Measurements from ENCODE around the gene PDXK.
"Not testable (repeated sequence)": the region's sequence is repeated elsewhere in the genome, so short reads cannot be mapped to it uniquely, and the experiment has no call there.

PDXK gene

DNA sequence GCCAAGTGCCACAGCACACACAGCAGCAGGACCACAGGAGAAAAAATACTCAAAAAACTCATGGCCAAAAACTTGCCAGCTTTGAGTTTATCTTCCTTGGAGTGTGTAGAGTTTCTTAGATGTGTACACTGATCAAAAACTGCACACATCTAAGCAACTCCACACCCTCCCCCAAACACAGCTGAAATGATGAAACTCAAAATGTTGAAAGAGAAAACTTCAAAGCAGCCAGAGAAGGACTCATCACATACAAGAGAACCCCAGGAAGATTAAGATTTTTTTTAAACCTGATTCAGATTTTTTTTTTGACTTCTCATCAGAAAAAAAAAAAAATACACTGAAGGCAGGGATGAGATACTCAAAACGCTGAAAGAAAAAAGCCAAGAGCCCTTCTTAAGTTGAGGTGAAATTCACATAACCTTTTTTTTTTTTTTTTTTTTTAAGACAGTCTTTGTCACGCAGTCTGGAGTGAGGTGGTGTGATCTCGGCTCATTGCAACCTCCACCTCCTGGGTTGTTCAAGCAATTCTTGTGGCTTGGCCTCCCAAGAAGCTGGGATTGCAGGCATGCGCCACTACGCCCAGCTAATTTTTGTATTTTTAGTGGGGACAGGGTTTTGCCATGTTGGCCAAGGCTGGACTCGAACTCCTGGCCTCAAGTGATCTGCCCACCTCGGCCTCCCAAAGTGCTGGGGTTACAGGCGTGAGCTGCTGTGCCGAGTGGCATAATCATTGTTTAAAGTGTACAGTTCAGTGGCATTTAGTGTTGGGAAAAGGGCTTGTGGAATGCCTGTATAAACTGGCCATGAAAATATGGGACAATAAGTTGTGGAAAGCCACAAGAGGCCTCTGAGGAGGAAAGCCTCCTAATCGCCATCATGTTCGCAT, 20.9 kb upstream of the PDXK start:
- no peak for DNase-seq

DNA sequence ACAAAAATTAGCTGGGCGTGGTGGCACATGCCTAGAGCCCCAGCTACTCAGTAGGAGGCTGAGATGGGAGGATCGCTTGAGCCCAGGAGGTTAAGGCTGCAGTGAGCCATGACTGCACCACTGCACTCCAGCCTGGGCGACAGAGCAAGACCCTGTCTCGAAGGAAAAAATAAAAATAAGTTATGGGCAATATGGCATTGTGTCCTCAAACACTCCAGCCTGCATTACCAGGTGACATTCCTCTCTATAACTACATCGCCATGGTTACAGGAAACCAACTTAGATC, 19.5 kb upstream of the PDXK start:
- DNase-seq = not testable (repeated sequence)

DNA sequence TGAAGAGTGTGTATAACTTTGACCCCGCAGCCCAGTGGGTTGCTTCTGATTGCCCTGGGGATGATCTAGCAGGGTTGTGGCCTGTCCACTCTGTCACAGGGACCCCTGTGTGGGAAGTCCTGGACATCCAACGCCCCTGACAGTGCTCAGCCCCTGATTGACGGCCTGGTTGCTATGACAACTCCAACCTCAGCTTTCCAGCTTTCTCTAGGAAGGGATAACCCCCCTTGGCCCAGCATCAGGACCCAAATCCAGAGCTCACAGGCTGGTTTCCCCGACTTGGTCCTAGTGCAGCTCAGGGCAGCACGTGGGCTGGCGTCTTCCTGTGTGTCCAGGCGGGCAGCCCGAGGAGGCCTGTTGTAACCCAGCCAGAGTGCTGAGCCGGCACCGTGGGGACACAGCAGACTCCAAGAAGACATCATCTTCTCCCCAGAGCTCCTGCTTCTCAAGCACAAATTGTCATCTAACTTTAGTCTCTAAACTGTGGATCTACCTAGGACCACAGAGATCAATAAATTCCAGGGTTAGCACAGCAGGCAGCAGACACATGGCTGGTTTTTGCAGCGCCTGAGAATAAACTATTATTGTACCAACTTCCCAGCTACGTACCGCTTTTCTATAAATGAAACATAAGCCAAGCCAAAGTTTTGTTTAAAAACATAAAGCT, 18.9 kb upstream of the PDXK start:
- DNase-seq = no peak

DNA sequence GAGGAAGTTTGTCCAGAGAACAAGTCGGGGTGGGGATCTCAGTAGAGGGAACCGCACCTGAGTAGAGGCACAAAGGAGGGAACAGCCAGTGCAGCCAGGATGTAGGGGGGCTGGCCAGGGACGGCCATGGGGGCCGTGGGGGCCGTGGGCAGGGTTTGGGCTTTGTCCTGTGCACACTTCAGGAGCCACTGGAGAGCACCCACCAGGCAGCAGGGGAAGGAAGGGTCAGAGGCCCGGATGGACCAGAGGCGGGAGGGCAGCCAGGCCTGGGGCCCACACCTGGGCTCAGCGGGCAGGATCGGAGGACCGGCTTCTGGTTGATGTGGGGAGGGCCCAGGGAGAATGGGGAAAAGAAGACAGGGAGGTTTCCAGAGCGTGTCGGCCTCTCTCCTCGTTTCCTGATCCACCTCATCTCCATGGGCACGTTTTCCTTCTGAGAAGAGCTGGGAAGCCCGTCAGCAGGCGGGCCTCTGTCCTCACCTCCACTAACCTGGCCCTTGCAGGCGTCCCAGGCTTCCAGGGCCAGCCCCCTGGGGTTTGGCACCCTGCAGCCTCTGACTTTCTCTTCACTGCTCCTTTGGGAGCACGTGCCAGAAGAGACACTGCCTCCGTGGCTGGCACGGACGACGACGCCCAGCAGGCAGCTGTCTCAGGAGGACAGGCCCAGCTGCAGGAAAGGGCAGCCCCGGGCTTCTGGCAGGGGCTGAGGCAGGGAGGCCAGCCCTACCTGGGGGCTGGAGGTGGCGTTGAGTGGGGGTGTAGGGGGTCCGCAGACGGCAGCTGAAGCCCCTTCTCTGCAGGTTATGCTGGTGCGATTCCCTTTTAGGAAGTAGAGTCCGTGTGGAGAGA, 16.8 kb upstream of the PDXK start:
- no peak for DNase-seq

DNA sequence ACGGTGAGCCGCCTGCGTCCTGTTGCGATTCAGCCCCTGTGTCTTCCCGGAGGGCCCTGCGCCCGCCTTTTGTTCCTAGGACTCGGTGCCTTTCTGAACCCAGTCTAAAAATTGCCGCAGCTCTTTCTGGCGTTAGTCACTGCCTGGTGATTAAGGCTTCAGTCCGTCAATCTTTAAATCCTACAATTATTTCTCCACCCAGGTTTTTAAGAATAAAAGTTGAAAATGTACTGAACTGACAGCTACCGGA, 16.2 kb upstream of the PDXK start:
- no peak for DNase-seq

DNA sequence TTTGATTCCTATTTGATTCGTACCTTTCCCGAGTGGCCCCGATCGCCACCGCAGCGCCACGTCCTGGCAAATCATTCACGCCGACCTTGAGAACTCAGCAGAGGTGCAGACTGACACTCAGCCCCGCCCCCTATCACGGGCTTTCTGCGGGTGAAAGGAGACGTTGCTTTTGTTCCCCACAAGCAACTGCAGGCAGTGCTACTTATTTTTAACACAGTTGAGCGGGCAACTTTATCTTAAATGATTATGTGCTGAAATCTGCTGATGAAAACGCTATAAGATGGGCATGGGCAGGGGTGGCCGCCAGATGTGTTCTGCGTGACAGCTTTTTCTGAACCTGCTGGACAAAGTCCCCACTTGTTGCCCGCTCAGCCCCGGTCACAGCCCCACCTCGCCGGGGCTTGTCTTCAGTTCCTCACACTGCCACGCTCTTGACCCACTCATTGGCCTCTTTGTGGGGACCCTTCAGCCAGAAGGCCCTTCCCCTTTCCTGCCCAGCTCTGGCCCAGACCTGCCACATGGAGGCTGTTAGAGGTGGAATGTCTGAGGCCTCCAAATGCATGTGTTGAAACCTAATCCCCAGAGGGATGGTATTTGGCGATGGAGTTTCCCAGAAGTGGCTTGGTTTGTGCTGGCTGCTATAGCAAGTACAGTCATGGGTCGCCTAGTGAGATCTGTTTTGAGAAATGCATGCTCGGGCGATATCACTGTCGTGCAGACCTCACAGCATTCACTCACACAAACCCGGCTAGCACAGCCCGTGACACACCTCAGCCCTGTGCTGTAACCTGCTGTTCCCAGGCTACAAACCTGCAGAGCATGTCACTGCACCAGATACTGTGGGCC, 15.7 kb upstream of the PDXK start:
- DNase-seq = no peak

DNA sequence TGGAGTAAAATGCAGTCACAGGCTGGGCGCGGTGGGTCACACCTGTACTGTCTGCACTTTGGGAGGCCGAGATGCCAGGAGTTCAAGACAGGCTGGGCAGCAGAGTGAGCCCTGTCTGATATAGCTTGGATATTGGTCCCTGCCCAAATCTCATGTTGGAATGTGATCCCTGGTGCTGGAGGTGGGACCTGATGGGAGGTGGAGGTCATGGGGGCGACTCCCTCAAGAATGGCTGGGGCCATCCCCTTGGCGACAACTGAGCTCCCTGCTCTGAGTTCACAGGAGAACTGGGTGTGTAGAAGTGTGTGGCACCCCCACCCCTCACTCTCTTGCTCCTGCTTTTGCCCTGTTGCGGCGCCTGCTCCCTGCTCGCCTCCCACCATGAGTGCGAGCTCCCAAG, 11.5 kb upstream of the PDXK start:
- DNase-seq = no peak

DNA sequence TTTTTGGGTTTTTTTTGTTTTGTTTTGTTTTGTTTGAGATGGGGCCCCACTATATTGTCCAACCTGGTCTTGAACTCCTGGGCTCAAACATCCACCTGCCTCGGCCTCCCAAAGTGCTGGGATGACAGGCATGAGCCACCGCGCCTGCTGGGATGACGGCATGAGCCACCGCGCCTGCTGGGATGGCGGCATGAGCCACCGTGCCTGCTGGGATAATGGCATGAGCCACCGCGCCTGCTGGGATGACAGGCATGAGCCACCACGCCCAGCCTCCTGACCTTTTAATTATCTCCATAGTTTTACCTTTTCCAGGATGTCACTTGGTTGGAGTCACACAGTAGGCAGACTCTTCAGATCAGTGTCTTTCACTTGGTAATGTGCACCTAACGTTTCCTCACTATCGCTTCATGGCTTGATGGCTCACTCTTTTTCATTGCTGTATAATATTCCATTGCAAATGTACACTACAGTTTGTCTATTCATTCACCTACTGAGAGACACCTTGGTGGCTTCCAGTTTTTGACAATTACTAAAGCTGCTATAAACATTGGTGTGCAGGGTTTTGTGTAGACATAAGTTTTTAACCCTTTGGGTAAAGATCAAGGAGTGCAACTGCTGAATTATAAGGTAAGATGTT, 10.1 kb upstream of the PDXK start:
- no peak for DNase-seq

DNA sequence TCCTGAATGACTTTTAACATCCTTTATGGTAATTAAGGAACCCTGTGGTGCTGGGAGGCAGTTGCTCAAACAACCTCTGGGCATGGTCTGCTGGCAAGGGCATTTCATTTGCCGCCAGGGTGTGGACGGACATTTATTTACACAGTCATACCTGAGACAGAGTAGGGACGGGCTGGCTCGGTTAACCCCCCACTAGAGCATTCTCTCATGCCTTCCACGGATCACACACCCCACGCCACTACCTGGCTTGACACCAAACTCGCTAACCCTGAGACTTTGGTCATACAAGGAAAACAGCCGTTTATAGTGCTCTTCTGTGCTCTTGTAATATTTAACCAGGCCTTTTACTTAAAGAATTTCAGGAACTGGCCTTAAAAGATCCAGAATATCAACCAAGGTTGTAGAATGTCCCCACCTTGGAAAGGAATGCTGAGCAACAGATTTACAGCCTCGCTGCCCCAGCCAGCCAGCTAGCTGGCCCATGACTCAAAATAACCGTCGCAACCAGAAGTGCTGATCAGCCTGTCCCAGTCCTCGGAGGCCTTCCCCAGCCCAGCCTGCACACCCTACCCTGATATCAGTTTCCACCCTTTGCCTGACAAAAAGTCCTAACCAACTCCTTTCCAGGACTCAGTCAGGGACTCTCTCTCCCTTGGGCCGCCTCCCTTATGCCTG, 6.5 kb upstream of the PDXK start:
- DNase-seq = peak; percentile 16

DNA sequence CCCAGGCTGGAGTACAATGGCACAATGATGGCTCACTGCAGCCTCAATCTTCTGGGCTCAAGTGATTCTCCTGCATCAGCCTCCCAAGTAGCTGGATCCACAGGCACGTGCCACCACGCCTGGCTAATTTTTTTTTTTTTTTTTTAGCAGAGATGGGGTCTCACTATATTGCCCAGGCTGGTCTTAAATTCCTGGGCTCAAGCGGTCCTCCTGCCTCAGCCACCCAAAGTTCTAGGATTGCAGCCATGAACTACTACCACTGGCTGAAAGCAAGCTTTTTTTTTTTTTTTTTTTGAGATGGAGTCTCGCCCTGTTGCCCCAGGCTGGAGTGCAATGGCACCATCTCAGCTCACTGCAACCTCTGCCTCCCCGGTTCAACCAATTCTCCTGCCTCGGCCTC, 5.8 kb upstream of the PDXK start:
- not testable (repeated sequence) for DNase-seq

DNA sequence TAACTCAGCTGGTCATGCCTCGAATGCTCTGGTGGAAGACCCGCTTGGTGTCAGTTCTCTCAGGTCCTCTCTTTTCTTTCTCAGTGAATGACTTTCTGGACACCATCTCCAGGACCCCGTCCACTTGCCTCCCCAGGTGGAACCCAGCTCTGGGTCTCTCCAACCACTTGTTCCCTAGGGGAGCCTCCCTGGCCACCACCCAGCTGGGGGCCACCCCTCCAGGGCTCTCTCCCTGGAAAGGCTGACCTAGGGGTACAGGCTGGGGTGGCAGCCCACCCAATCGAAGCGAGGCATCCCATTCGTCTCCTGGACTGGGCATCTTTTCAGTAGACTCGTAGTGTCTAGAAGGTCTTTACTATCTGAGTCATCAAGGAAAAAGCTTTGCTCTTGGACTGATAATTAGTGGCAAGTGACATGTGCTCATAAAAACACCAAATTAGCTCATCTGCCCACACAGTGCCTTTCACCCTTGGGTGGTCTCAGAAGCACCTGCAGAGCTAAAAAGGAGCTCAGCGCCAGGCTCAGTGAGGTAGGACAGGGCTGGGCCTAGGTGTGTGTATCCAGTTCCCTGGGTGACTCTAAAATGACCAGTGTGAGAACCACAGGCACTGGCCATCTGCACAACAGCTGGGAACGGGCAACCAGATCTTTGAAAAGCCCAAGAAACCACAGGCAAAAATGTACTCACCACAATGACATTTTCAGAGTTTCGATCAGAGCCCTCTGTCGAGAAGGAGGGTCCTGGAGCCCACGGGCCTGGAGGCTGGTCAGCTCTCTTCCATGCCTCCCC, 2.4 kb upstream of the PDXK start:
- no peak for DNase-seq

DNA sequence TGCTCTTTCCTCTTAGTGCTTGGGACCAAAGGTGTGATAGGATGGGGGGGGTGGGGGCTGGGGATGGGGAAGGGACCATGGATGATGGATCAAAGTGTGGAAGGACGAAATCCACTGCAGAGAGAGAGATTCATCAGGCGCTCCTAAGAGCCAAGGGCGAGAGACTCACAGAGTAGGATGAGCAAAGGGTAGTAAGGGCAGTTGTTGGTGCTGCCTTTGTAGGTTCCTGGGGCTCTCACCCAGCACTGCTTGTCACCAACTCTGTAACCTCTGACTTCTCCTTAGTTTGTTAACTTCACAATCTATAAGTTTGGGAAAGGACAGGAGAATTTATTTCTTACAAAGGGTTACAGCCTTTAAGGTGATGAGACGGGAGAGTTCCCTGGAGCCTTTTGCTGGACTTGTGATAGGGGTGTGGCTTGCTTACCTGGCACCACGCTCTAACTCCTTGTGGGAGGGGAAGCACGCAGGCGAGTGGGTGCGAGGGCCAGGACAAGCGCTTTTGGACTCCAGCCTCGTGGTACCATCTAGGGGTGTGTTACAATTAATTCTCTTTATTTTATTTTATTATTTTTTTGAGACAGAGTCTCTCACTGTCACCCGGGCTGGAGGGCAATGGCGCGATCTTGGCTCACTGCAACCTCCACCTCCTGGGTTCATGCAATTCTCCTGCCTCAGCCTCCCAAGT, 1.6 kb upstream of the PDXK start:
- no peak for DNase-seq

DNA sequence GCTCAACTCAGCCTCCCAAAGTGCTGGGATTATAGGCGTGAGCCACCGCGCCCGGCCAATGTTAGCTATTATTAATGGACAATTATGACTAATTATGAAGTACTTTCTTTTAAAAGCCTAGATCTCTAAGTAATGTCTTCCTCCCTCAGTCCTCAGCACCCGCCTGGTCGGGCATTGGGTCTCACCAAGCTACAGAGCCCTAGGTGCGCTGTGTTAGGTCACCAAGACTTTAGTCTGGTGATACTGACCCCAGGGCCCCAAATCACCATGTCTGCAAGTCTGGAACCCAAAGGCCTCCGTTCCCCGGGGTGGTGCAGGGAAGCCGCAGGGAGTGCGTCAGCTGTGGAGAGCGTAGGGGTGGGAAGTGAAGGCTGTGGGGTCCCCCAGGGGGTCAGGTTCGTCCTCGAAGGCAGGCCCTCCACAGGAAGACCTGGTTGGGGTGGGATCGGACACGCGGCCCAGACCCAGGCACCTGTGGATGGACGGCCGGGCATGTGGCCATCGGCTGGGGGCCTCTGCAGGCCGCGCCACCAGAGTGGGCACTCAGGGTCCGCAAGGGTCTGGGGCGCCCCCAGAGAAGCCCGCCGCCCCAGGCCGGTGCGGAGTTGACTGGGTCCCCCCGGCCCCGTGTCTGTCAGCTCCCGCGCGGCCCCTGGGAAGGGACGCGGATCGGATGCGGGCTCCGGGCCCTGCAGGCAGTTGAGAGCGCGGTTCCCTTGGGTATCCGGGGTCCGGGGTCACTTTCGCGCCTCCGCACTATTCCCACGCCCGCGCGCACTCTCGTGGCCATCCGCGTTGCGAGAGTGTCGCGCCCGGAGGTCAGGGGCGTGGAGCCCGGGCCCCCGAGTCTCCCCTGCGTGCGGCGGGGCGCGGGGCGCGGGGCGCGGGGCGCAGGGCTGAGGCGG, 710 bp upstream of the PDXK start:
- no peak for DNase-seq

DNA sequence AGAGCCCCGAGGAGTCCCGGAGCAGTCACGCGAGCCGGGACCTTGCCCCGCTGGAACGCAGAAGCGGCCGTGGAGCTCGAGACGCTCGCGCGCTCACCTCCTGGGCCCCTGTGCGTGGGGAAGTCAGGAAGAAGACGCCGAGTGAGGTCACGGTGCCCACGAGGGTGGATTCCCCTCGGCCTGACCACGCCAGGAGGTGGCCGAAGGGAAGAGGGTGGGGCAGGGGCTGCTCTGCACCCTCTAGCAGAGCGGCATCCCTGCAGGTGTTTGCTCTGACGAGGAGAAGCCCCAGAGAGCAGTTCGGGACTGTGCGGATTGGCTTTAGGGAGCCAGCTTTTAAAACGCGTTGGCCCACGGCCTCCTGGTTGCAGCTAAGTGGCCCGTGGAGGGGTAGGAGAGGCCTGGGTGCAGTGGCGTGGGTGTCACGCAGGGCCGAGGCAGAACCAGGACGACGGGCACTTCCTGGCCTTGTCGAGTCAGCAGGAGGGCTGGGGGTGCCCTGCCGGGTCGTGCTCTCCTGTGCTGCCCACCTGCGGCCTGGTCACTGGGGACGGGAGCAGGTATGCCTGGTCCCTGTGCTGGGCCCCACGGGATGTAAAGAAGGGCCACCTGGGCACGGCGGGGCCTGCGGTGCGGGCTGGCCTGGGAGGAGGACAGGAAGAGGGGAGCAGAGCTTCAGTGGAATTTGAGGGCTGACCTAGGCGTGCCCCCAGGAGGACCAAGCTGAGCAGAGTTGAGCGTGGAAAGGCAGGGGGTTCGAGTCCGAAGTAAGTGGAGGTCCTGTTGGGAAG, 1.0 kb downstream of the PDXK start:
- DNase-seq = no peak

DNA sequence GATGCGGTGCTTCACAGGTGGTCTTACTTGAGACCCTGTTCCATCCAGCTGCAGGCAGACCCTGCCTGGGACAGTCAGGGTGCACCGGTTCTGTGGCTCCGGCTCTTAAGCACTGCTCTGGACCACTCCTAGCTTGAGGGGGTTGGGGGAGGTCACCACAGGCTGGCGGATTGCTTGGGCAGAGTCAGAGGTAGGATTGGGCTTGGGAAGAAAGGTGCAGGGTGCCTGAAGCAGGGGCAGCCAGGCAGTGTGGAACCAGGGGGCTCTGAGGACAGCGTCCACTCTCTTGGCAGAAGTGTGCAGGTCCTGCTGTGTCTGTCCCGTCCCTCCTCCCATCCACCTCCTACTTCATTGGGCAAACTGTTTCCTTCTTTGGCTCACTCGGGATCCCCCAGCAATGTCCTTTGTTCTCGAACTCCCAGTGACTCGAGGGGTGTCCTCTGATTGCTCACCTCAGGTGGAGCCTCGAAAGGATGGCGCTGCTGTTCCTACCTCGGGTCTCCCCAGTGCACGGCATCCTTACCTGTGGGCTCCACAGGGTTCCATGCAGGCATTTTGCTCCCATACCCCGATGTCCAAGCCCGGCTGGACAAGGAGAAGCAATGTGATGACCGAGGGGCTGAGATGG, 1.7 kb downstream of the PDXK start:
- DNase-seq = no peak

DNA sequence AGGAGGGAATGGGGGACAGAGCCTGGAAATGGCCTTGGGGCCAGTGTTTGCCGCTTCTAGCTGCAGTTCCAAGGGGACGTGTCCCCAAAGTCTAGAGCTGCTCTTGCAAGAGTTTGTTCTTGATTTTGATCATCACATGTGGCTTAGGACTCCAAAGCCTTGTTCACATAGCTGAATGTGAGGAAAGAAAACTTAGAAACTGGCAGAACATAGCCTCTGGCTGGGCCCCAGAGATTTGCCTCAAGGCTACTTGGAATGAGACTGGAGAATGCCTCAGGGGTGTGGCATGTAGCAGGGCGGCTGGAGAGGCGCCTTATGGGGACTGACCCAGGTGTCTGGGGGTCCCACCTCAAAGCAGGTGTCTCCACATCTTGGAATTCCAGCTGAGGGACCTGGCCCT, 2.3 kb downstream of the PDXK start:
- no peak for DNase-seq

DNA sequence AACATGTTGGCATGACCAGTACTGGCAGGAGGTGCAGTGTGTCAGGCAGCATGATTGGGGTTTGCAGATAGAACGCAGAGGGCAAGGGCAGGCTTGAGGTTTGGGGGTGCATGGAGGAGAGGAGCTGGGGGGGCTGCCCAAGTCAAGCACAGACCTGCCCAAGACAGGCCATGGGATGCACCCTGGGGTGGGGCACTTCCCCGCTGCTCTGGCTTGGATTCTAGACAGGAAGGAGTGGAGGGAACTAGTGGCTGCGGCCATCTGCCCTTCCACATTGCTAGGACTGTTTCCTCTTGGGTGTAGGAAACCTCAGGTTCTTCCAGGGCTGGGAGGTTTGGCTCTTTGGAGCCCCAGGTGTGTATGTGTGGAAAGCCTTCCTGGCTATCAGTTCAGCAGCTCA, 3.0 kb downstream of the PDXK start:
- no peak for DNase-seq

DNA sequence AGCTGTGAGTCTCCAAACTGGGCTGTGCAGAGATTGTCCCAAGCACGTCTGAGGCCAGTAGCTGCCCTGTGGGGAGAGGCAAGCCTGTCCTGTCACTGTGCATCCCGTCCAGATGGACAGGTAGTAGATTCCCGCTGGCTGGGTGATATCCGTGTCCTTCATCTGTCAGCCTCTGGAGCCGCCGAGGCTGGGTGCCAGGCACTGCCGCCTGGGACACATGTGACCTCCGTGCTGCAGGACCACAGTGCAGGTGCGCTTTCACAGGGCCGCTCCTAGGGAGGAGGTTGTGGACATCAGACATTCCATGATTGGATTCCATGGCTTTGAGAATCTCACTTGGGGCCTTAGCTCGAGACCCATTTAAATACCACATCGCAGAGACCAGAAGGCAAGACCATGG, 4.7 kb downstream of the PDXK start:
- no peak for DNase-seq

All from T1000 (cell line).